ENCODE results near the gene PCMTD2. TPM values are rescaled to one million over a fixed set of nuclear protein-coding genes. Genes with fewer than 3 reads are reported as not detected.

The PCMTD2 gene
- polyA plus RNA-seq, 1 of the 3 experiments (the other 2 are of a cell fraction), result 50.7 TPM

- TF ChIP-seq GABPA (IDR thresholded peaks at IDR 0.05; ENCODE audit: low read depth), result no peak
- TF ChIP-seq, protein P1, sequence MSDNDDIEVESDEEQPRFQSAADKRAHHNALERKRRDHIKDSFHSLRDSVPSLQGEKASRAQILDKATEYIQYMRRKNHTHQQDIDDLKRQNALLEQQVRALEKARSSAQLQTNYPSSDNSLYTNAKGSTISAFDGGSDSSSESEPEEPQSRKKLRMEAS (IDR thresholded peaks at IDR 0.05; ENCODE audit: low read depth), result no peak
- TF ChIP-seq YY1 (IDR thresholded peaks at IDR 0.05; ENCODE audit: low read depth), result no peak
- TF ChIP-seq TEAD4 (IDR thresholded peaks at IDR 0.05; ENCODE audit: borderline replicate concordance, insufficient read depth), result no peak
- TF ChIP-seq EZH2phosphoT487 (IDR thresholded peaks at IDR 0.05; ENCODE audit: borderline replicate concordance, low read depth), result no peak
- no peak for TF ChIP-seq SMC3 (IDR thresholded peaks at IDR 0.05; ENCODE audit: low read depth, low read length)
- TF ChIP-seq RCOR1 (IDR thresholded peaks at IDR 0.05; ENCODE audit: low read length), result no peak
- TF ChIP-seq MEF2A (IDR thresholded peaks at IDR 0.05; ENCODE audit: borderline replicate concordance, low read depth), result no peak
- TF ChIP-seq RFX5 (IDR thresholded peaks at IDR 0.05; ENCODE audit: low read length), result no peak
- TF ChIP-seq FOXJ3 (CRISPR knock-in tag; IDR thresholded peaks at IDR 0.05), result no peak
- no peak for TF ChIP-seq REST (IDR thresholded peaks at IDR 0.05; ENCODE audit: low read depth, low read length)
- ChIA-PET POLR2A (no interaction called here), CTCF (interaction anchor here (1.0 to 1.2 kb wide), 3 partner anchors 8 to 126 kb away, joined by 3 to 5 read pairs (median 3); partner anchors contain the start of gene PCMTD2)
- Histone ChIP-seq H3K9me3 (no peaks in the 10 kb centered on the region), H3K9ac (no peak overlapping the region), H3K4me3 (ENCODE audit: low read depth in 2 of 2, low read length in 1 of 2) (no peak overlapping the region), H3F3A (replicated peaks; ENCODE audit: insufficient read depth) (no peaks in the 10 kb centered on the region), H4K20me1 (ENCODE audit: insufficient read depth) (no peaks in the 10 kb centered on the region), H2AFZ (ENCODE audit: low read depth) (no peak overlapping the region), H3K9me2 (no peaks in the 10 kb centered on the region), H3K36me3 (replicated peaks in 1 of 2; ENCODE audit: control insufficient read depth in 1 of 2, insufficient read depth in 2 of 2, low read length in 1 of 2) (no peaks in the 10 kb centered on the region), H3K27ac (ENCODE audit: low read depth in 2 of 2, low read length in 1 of 2) (no peak overlapping the region), H3K27me3 (ENCODE audit: insufficient read depth) (peaks cover 14% of the 10 kb centered on the region), H3K4me2 (no peak overlapping the region), H3K79me2 (ENCODE audit: insufficient read depth) (no peaks in the 10 kb centered on the region), H3K4me1 (ENCODE audit: control insufficient read depth in 1 of 2, insufficient read depth in 2 of 2, low read depth in 1 of 2, low read length in 1 of 2) (no peaks in the 10 kb centered on the region)
- 38% methylated on average over 8 of the region's 9 CpGs for WGBS (ENCODE audit: low lambda C conversion rate)
- no peak for DNase-seq
Observed at GRCh38 chr20:64247307-64247618, 8.3 kb upstream of the PCMTD2 start.

- ChIA-PET POLR2A (no interaction called here), CTCF (interaction anchor here (1.0 to 1.2 kb wide), 4 partner anchors 7 to 127 kb away, joined by 3 to 5 read pairs (median 3); partner anchors contain the start of gene PCMTD2)
- no peaks in the 10 kb centered on the region for H4K20me1 ChIP-seq (ENCODE audit: insufficient read depth)
- WGBS (ENCODE audit: low lambda C conversion rate), result 59% methylated on average over 29 of the region's 33 CpGs
- no peak overlapping the region for H3K9ac ChIP-seq
- no peak for DNase-seq
- no peak overlapping the region for H2AFZ ChIP-seq (ENCODE audit: low read depth)
- H3K4me3 ChIP-seq (ENCODE audit: low read depth in 2 of 2, low read length in 1 of 2), result no peak overlapping the region
- H3K9me2 ChIP-seq, result no peaks in the 10 kb centered on the region
- no peak overlapping the region for H3K4me2 ChIP-seq
- H3K9me3 ChIP-seq, result no peaks in the 10 kb centered on the region
- no peaks in the 10 kb centered on the region for H3K4me1 ChIP-seq (ENCODE audit: control insufficient read depth in 1 of 2, insufficient read depth in 2 of 2, low read depth in 1 of 2, low read length in 1 of 2)
- H3K79me2 ChIP-seq (ENCODE audit: insufficient read depth), result no peaks in the 10 kb centered on the region
- H3K27ac ChIP-seq (ENCODE audit: low read depth in 2 of 2, low read length in 1 of 2), result no peak overlapping the region
- H3K36me3 ChIP-seq (replicated peaks in 1 of 2; ENCODE audit: control insufficient read depth in 1 of 2, insufficient read depth in 2 of 2, low read length in 1 of 2), result no peaks in the 10 kb centered on the region
- no peaks in the 10 kb centered on the region for H3F3A ChIP-seq (replicated peaks; ENCODE audit: insufficient read depth)
- H3K27me3 ChIP-seq (ENCODE audit: insufficient read depth), result peaks cover 14% of the 10 kb centered on the region
- TF ChIP-seq RCOR1 (IDR thresholded peaks at IDR 0.05; ENCODE audit: low read length), result no peak
- no peak for TF ChIP-seq RFX5 (IDR thresholded peaks at IDR 0.05; ENCODE audit: low read length)
- no peak for TF ChIP-seq NFIC (IDR thresholded peaks at IDR 0.05; ENCODE audit: borderline replicate concordance)
- TF ChIP-seq CTCF (IDR thresholded peaks at IDR 0.05), result no peak
- TF ChIP-seq NRF1 (IDR thresholded peaks at IDR 0.05; ENCODE audit: low read depth, low read length), result no peak
- no peak for TF ChIP-seq POLR2AphosphoS5 (IDR thresholded peaks at IDR 0.05; ENCODE audit: low read depth, low read length)
- TF ChIP-seq EZH2phosphoT487 (IDR thresholded peaks at IDR 0.05; ENCODE audit: borderline replicate concordance, low read depth), result no peak
- TF ChIP-seq TEAD4 (IDR thresholded peaks at IDR 0.05; ENCODE audit: borderline replicate concordance, insufficient read depth), result no peak
- TF ChIP-seq CHD2 (IDR thresholded peaks at IDR 0.05; ENCODE audit: low read length, partially characterized antibody), result no peak
- no peak for TF ChIP-seq ELF1 (IDR thresholded peaks at IDR 0.05)
- no peak for TF ChIP-seq SIN3A (IDR thresholded peaks at IDR 0.05; ENCODE audit: borderline replicate concordance, low read depth, low read length)
- TF ChIP-seq FOXJ3 (CRISPR knock-in tag; IDR thresholded peaks at IDR 0.05), result no peak
Observed at GRCh38 chr20:64247970-64248841, 7.3 kb upstream of the PCMTD2 start.
